Naive B cell (primary cell): ENCODE measurements around the gene ZNF280B. TPM values are rescaled to one million over a fixed set of nuclear protein-coding genes. Genes with fewer than 3 reads are reported as not detected.
A peak's percentile ranks its signal among the peaks of the same experiment; 100 is the strongest.
"Not testable (repeated sequence)": the region's sequence is repeated elsewhere in the genome, so short reads cannot be mapped to it uniquely, and the experiment has no call there.

ENCODE experiments used
- ATAC-seq, 2 donors: fragments of 150-1000 bp; cut with Tn5 transposase; 2 replicates each; pipeline ENCODE4 v1.10.0; 2021; ENCODE audit warnings: low read depth in 2 of 2, mild to moderate bottlenecking in 2 of 2, moderate library complexity in 2 of 2
- DNase-seq: peaks from one replicate; pipeline ENCODE4 v3.0.0; 2022
- H3K27ac Mint-ChIP-seq, 6 donors: one replicate each; pipeline ENCODE4 v1.8.0; 2020 to 2022; ENCODE audit warnings: mild to moderate bottlenecking in 6 of 6, mixed read lengths in 6 of 6, moderate library complexity in 5 of 6, inconsistent platforms in 2 of 6
- H3K27me3 Mint-ChIP-seq, 3 donors: one replicate each; pipeline ENCODE4 v1.8.0; 2021 to 2022; ENCODE audit warnings: mixed read lengths in 3 of 3, mild to moderate bottlenecking in 1 of 3
- H3K36me3 Mint-ChIP-seq, 2 donors: one replicate each; pipeline ENCODE4 v1.8.0; 2020 to 2022; ENCODE audit warnings: mixed read lengths in 2 of 2, inconsistent platforms in 1 of 2, mild to moderate bottlenecking in 1 of 2
- H3K4me1 Mint-ChIP-seq, 3 donors: one replicate each; pipeline ENCODE4 v1.8.0; 2020 to 2022; ENCODE audit warnings: mixed read lengths in 3 of 3, inconsistent platforms in 1 of 3, mild to moderate bottlenecking in 1 of 3, moderate library complexity in 1 of 3
- H3K4me3 Mint-ChIP-seq, 8 donors: one replicate each; pipeline ENCODE4 v1.8.0; 2020 to 2022; ENCODE audit warnings: mild to moderate bottlenecking in 8 of 8, mixed read lengths in 8 of 8, moderate library complexity in 8 of 8, inconsistent platforms in 2 of 8
- H3K9me3 Mint-ChIP-seq, 7 donors: one replicate each; pipeline ENCODE4 v1.8.0; 2020 to 2022; ENCODE audit warnings: mixed read lengths in 7 of 7, mild to moderate bottlenecking in 5 of 7, inconsistent platforms in 2 of 7, moderate library complexity in 1 of 7
- polyA plus RNA-seq, 6 donors: library from polyadenylated mRNA; unstranded; fragments of 300-500 nt; fragmentation: Illumina TruSeq; gene quantifications; one replicate each; pipeline ENCODE4 v1.2.3, GENCODE V29; 2021; ENCODE audit warnings: low read depth in 6 of 6

Gene ZNF280B
- polyA plus RNA-seq, 6 donors from 2014 or later: 2.4 to 4.1 (median 3.2) TPM

- Mint-ChIP-seq H3K4me1 (peaks cover 0 to 9% (median 4%) of the 10 kb centered on the region in 3 donors), H3K27me3 (no peaks in the 10 kb centered on the region), H3K36me3 (no peaks in the 10 kb centered on the region), H3K27ac (peak overlapping the region in 1 of 6 donors; percentile 89), H3K9me3 (no peaks in the 10 kb centered on the region), H3K4me3 (peak overlapping the region in 1 of 8 donors; percentile 1)
- ATAC-seq (no peak), DNase-seq (no peak)
These were observed 39.3 kb upstream of the ZNF280B start for GRCh38 chr22:22547692-22548300.

DNA sequence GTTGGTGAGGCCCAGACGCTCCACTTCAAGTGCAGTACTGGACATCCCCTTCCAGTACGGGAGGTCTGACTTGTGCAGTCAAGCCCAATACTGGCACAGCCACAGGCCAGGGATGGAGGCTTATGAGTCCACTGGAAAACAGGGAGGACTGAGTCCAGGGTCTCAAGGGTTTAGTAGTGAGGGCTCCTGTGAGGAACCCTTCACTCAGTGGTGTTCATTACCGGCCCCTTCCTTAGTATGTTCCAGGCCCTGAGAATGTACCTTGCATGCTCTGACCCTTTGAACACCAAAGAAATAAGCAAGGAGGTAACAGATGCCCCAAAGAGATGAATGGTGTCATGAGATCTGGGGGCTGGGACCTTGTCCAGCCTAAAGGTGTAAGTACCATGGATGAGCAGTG, 38.7 kb upstream of the ZNF280B start:
- H3K4me1 Mint-ChIP-seq: peaks cover 0 to 9% (median 4%) of the 10 kb centered on the region in 3 donors
- H3K27ac Mint-ChIP-seq: no peak overlapping the region
- DNase-seq (no peak), ATAC-seq (no peak)
- no peaks in the 10 kb centered on the region for H3K27me3 Mint-ChIP-seq
- no peaks in the 10 kb centered on the region for H3K36me3 Mint-ChIP-seq
- H3K4me3 Mint-ChIP-seq: no peak overlapping the region
- H3K9me3 Mint-ChIP-seq: no peaks in the 10 kb centered on the region

DNA sequence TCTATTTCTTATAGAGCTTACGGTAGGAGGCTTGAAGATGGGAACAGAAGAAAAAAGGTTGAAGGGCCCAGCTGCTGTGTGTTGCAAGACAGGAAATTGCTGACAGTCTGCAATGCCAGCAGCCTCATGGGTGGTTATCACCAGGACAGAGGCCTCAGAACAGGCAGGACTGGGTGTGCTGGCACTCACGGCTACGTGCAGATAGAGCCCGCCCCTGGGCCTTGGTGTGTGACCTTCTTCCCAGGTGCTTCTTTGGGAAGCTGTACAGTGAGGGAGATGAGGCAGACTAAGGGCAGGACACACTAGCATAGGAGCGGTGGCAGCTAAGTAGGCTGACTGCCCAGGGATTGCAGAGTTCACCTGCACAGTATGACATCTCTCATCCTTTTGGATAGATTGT, 37.9 kb upstream of the ZNF280B start:
- Mint-ChIP-seq H3K27me3 (peaks cover 0 to 6% (median 3%) of the 10 kb centered on the region in 3 donors), H3K4me1 (peaks cover 0 to 9% (median 4%) of the 10 kb centered on the region in 3 donors), H3K4me3 (peak overlapping the region in 1 of 8 donors; percentile 44), H3K27ac (no peak overlapping the region), H3K36me3 (no peaks in the 10 kb centered on the region), H3K9me3 (no peaks in the 10 kb centered on the region)
- no peak for DNase-seq
- no peak for ATAC-seq

DNA sequence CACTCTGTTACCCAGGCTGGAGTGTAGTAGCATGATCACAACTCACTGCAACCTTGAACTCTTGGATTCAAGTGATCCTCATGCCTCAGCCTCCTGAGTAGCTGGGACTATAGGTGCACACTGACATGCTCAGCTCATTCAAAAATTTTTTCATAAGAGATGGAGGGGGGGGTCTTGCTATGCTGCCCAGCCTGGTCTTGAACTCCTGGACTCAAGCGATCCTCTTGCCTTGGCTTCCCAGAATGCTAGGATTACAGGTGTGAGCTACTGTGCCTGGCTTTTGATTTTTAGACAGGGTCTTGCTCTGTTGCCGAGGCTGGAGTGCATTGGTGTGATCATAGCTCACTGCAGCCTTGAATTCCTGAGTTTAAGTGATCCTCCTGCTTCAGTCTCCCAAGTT, 36.5 kb upstream of the ZNF280B start:
- ATAC-seq: no peak
- Mint-ChIP-seq H3K36me3 (no peaks in the 10 kb centered on the region), H3K27me3 (peaks cover 0 to 8% (median 7%) of the 10 kb centered on the region in 3 donors)

DNA sequence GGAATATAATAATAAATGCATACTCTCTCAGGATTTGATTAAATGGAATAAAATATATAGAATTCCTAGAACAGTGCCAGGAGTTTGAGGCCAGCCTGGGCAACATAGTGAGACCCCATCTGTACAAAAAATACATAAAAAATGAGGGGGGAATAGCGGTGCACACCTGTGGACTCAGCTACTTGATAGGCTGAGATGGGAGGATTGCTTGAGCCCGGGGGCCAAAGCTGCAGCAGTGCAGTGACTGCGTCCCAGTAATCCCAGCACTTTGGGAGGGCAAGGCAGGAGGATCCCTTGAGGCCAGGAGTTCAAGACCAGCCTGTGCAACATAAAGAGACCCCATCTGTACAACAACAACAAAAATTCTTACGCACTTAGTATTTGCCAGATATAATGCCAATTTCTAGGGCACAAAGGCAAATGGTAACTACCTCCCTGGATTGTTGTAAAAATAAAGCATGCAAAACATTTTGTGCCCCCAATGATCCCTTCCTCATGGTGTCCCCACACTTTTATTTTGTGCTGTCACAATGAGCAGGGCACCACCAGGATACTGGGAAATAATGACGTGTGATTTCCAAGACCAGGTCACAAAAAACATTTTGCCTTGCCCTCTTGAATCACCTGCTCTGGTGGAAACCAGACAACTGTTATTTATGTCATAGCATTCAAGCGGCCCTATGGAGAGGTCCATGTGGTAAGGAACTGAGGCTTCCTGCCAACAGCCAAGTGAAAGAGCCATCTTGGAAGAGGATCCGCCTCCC, 29.9 kb upstream of the ZNF280B start:
- peaks cover 0 to 2% (median 0%) of the 10 kb centered on the region in 7 donors for H3K9me3 Mint-ChIP-seq
- ATAC-seq: no peak
- no peak overlapping the region for H3K27ac Mint-ChIP-seq
- no peaks in the 10 kb centered on the region for H3K36me3 Mint-ChIP-seq
- no peaks in the 10 kb centered on the region for H3K4me1 Mint-ChIP-seq
- no peak overlapping the region for H3K4me3 Mint-ChIP-seq
- no peak for DNase-seq
- peaks cover 6 to 12% (median 8%) of the 10 kb centered on the region in 3 donors for H3K27me3 Mint-ChIP-seq

More for the DNA sequence above, 36.5 kb upstream of the ZNF280B start:
- no peak overlapping the region for H3K27ac Mint-ChIP-seq
- peaks cover 0 to 9% (median 4%) of the 10 kb centered on the region in 3 donors for H3K4me1 Mint-ChIP-seq
- DNase-seq: no peak
- no peak overlapping the region for H3K4me3 Mint-ChIP-seq
- H3K9me3 Mint-ChIP-seq: peaks cover 0 to 2% (median 0%) of the 10 kb centered on the region in 7 donors

DNA sequence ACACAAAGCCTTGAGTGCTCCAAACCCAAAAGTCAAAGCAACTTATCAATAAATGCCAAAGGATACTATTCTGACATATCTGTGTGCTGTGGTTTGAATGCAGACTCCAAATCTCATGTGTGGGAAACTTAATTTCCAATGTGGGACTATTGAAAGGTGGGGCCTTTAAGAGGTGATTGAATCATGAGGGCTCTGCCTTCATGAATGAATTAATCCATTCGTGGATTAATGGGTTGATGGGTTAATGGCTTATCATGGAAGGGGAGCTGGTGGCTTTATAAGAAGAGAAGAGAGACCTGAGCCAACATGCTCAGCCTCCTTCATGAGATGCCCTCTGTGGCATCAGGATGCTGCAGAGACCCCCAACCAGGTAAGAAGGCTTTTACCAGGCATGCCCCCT, 28.4 kb upstream of the ZNF280B start:
- H3K27ac Mint-ChIP-seq: no peak overlapping the region
- H3K27me3 Mint-ChIP-seq: peaks cover 8 to 10% (median 8%) of the 10 kb centered on the region in 3 donors
- no peaks in the 10 kb centered on the region for H3K4me1 Mint-ChIP-seq
- no peak for DNase-seq
- H3K4me3 Mint-ChIP-seq: no peak overlapping the region
- H3K36me3 Mint-ChIP-seq: no peaks in the 10 kb centered on the region
- H3K9me3 Mint-ChIP-seq: peaks cover 0 to 2% (median 0%) of the 10 kb centered on the region in 7 donors
- ATAC-seq: no peak

GRCh38 chr22:22536515-22536914, 28.0 kb upstream of the ZNF280B start:
- Mint-ChIP-seq H3K4me3 (no peak overlapping the region), H3K9me3 (peaks cover 0 to 2% (median 0%) of the 10 kb centered on the region in 7 donors), H3K27ac (no peak overlapping the region), H3K4me1 (no peaks in the 10 kb centered on the region), H3K27me3 (peaks cover 5 to 8% (median 6%) of the 10 kb centered on the region in 3 donors), H3K36me3 (no peaks in the 10 kb centered on the region)
- DNase-seq (no peak), ATAC-seq (no peak)

DNA sequence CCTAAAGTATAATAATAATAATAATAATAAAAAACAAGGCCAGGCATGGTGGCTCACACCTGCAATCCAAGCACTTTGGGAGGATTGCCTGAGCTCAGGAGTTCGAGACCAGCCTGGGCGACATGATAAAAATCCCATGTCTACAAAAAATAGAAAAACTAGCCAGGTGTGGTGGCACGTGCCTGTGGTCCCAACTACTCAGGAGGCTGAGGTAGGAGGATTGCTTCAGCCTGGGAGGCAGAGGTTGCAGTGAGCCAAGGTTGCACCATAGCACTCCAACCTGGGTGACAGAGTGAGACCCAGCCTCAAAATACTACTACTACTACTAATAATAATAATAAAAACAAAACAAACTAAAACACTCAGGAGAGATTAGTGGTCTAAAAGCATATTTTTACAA, 27.1 kb upstream of the ZNF280B start:
- Mint-ChIP-seq H3K36me3 (no peaks in the 10 kb centered on the region), H3K9me3 (peaks cover 0 to 2% (median 0%) of the 10 kb centered on the region in 7 donors), H3K4me1 (no peaks in the 10 kb centered on the region), H3K27me3 (peaks cover 0 to 8% (median 4%) of the 10 kb centered on the region in 3 donors), H3K4me3 (no peak overlapping the region), H3K27ac (no peak overlapping the region)
- ATAC-seq (no peak), DNase-seq (no peak)

GRCh38 chr22:22534604-22535415, 26.3 kb upstream of the ZNF280B start:
- Mint-ChIP-seq H3K27ac (no peak overlapping the region), H3K9me3 (no peaks in the 10 kb centered on the region), H3K36me3 (no peaks in the 10 kb centered on the region), H3K27me3 (peaks cover 0 to 8% (median 4%) of the 10 kb centered on the region in 3 donors), H3K4me3 (no peak overlapping the region), H3K4me1 (no peaks in the 10 kb centered on the region)
- DNase-seq: no peak
- ATAC-seq: no peak

- Mint-ChIP-seq H3K4me1 (no peaks in the 10 kb centered on the region), H3K9me3 (no peaks in the 10 kb centered on the region)
These were observed 25.3 kb upstream of the ZNF280B start for GRCh38 chr22:22533863-22534262.

GRCh38 chr22:22533417-22533816, 24.9 kb upstream of the ZNF280B start:
- no peak overlapping the region for H3K27ac Mint-ChIP-seq

More at GRCh38 chr22:22533863-22534262, 25.3 kb upstream of the ZNF280B start:
- DNase-seq (no peak), ATAC-seq (no peak)
- Mint-ChIP-seq H3K27ac (no peak overlapping the region), H3K36me3 (no peaks in the 10 kb centered on the region), H3K27me3 (peaks cover 0 to 5% (median 4%) of the 10 kb centered on the region in 3 donors), H3K4me3 (no peak overlapping the region)

GRCh38 chr22:22532547-22533071, 24.1 kb upstream of the ZNF280B start:
- not testable (repeated sequence) for H3K36me3 Mint-ChIP-seq, H3K9me3 Mint-ChIP-seq, H3K27me3 Mint-ChIP-seq, H3K27ac Mint-ChIP-seq, DNase-seq, H3K4me1 Mint-ChIP-seq, ATAC-seq, H3K4me3 Mint-ChIP-seq

More at GRCh38 chr22:22533417-22533816, 24.9 kb upstream of the ZNF280B start:
- H3K4me1 Mint-ChIP-seq: no peaks in the 10 kb centered on the region
- no peaks in the 10 kb centered on the region for H3K36me3 Mint-ChIP-seq
- no peak overlapping the region for H3K4me3 Mint-ChIP-seq
- no peaks in the 10 kb centered on the region for H3K9me3 Mint-ChIP-seq
- DNase-seq (no peak), ATAC-seq (no peak)
- peaks cover 0 to 5% (median 4%) of the 10 kb centered on the region in 3 donors for H3K27me3 Mint-ChIP-seq
